CD14-positive monocyte (primary cell): ENCODE data around the gene CDH23. TPM values are rescaled to one million over a fixed set of nuclear protein-coding genes. Genes with fewer than 3 reads are reported as not detected.

ENCODE experiments used
- DNase-seq, 3 donors: peaks; one replicate each; pipeline ENCODE4 v3.0.0-alpha.2; 2011 to 2022
- H2AFZ ChIP-seq: 2 replicates; pipeline ENCODE4 v1.6.0; 2012; ENCODE audit warnings: mild to moderate bottlenecking, low read depth, low read length, inconsistent platforms; ENCODE audit not compliant: insufficient read depth, poor library complexity, severe bottlenecking
- H3K27ac ChIP-seq, 2 donors: 1 replicate in 1 of 2; 2 replicates in 1 of 2; pipeline ENCODE4 v1.5.1; 2012 to 2013; ENCODE audit warnings: low read length in 2 of 2, control low read depth in 1 of 2, inconsistent platforms in 1 of 2, low read depth in 1 of 2, mild to moderate bottlenecking in 1 of 2
- H3K27me3 ChIP-seq, 2 donors: one replicate each; pipeline versions ENCODE4 v1.6.0 to v1.6.1; 2011 to 2013; ENCODE audit warnings: low read length in 2 of 2; ENCODE audit not compliant: control insufficient read depth in 2 of 2, insufficient read depth in 2 of 2
- H3K36me3 ChIP-seq, 2 donors: replicated peaks in 1 of 2; 1 replicate in 1 of 2; 2 replicates in 1 of 2; pipeline versions ENCODE4 v1.5.1 to v1.6.1; 2012 to 2013; ENCODE audit warnings: low read length in 2 of 2, control low read depth in 1 of 2, inconsistent platforms in 1 of 2, mild to moderate bottlenecking in 1 of 2; ENCODE audit not compliant: insufficient read depth in 2 of 2, control insufficient read depth in 1 of 2
- H3K4me1 ChIP-seq, 2 donors: 1 replicate in 1 of 2; 2 replicates in 1 of 2; pipeline versions ENCODE4 v1.5.1 to v1.6.1; 2012 to 2013; ENCODE audit warnings: low read length in 2 of 2, control low read depth in 1 of 2, inconsistent platforms in 1 of 2, mild to moderate bottlenecking in 1 of 2, moderate library complexity in 1 of 2; ENCODE audit not compliant: insufficient read depth in 2 of 2, control insufficient read depth in 1 of 2
- H3K4me2 ChIP-seq: replicated peaks from 2 replicates; pipeline ENCODE3; 2012; ENCODE audit warnings: low read length, moderate library complexity, mild to moderate bottlenecking; ENCODE audit not compliant: poor library complexity, severe bottlenecking; ENCODE audit errors: extremely low read depth
- H3K4me3 ChIP-seq, 3 experiments: fragments of 200-600 bp in 1 of 3; sonication (generic) in 1 of 3; replicated peaks in 1 of 3; 1 replicate in 2 of 3; 2 replicates in 1 of 3; pipeline ENCODE4 v1.5.1; 2011 to 2013; ENCODE audit warnings: low read length in 3 of 3, mild to moderate bottlenecking in 3 of 3, control low read depth in 2 of 3, low read depth in 2 of 3, inconsistent platforms in 1 of 3, moderate library complexity in 1 of 3
- H3K79me2 ChIP-seq: 2 replicates; pipeline ENCODE4 v1.6.0; 2012; ENCODE audit warnings: mild to moderate bottlenecking, control low read depth, inconsistent platforms, low read length, moderate library complexity; ENCODE audit not compliant: insufficient read depth
- H3K9ac ChIP-seq: 2 replicates; pipeline ENCODE4 v1.6.0; 2017; ENCODE audit warnings: low read length, mild to moderate bottlenecking; ENCODE audit not compliant: insufficient read depth, poor library complexity, severe bottlenecking
- H3K9me3 ChIP-seq, 2 donors: replicated peaks in 1 of 2; 1 replicate in 1 of 2; 2 replicates in 1 of 2; pipeline versions ENCODE4 v1.5.1 to v1.6.1; 2012 to 2013; ENCODE audit warnings: low read length in 2 of 2, control low read depth in 1 of 2; ENCODE audit not compliant: control insufficient read depth in 1 of 2, insufficient read depth in 1 of 2
- H4K20me1 ChIP-seq: 2 replicates; pipeline ENCODE4 v1.6.0; 2012; ENCODE audit warnings: mild to moderate bottlenecking, low read length, control low read depth, moderate library complexity; ENCODE audit not compliant: insufficient read depth
- H3K27ac Mint-ChIP-seq, 7 donors: one replicate each; pipeline ENCODE4 v1.8.0; 2020; ENCODE audit warnings: mild to moderate bottlenecking in 7 of 7, mixed read lengths in 7 of 7, moderate library complexity in 6 of 7, inconsistent platforms in 2 of 7
- H3K27me3 Mint-ChIP-seq, 3 donors: one replicate each; pipeline ENCODE4 v1.8.0; 2021 to 2022; ENCODE audit warnings: low read depth in 3 of 3, mild to moderate bottlenecking in 3 of 3, mixed read lengths in 3 of 3, moderate library complexity in 3 of 3, inconsistent platforms in 1 of 3
- H3K36me3 Mint-ChIP-seq, 2 donors: one replicate each; pipeline ENCODE4 v1.8.0; 2020; ENCODE audit warnings: mixed read lengths in 2 of 2, inconsistent platforms in 1 of 2, mild to moderate bottlenecking in 1 of 2
- H3K4me1 Mint-ChIP-seq: one replicate; pipeline ENCODE4 v1.8.0; 2020; ENCODE audit warnings: mild to moderate bottlenecking, mixed read lengths
- H3K4me3 Mint-ChIP-seq, 2 donors: one replicate each; pipeline ENCODE4 v1.8.0; 2020; ENCODE audit warnings: mild to moderate bottlenecking in 2 of 2, mixed read lengths in 2 of 2, moderate library complexity in 1 of 2
- H3K9me3 Mint-ChIP-seq, 7 donors: one replicate each; pipeline ENCODE4 v1.8.0; 2020 to 2022; ENCODE audit warnings: mixed read lengths in 7 of 7, mild to moderate bottlenecking in 6 of 7, moderate library complexity in 6 of 7, inconsistent platforms in 2 of 7
- WGBS: methylation state at CpG from one replicate; pipeline ENCODE4 v1.1.5; 2013; ENCODE audit warnings: missing lambda C conversion rate; ENCODE audit not compliant: insufficient coverage; 5-methylcytosine and 5-hydroxymethylcytosine counted together
- intact Hi-C, 2 donors: fragments of 100-400 bp; cut with micrococcal nuclease; formaldehyde crosslinking; loops; one replicate each; pipeline versions ENCODE4 v1.15.0 to v1.15.1; 2023
- polyA plus RNA-seq, 3 donors: library from polyadenylated mRNA; depleted of rRNA in 1 of 3; unstranded in 2 of 3; stranded (reverse) in 1 of 3; fragments of 300-500 nt in 2 of 3; fragments of >200 nt in 1 of 3; fragmentation: Illumina TruSeq in 2 of 3; gene quantifications; 1 replicate in 2 of 3; 2 replicates in 1 of 3; pipeline ENCODE4 v1.2.3, GENCODE V29; 2012 to 2021
- TF ChIP-seq, protein P1 (sequence below): fragments of 200-600 bp; IDR thresholded peaks from one replicate; pipeline ENCODE4 v1.8.0; 2022; ENCODE audit warnings: antibody characterized with exemption, mild to moderate bottlenecking

The CDH23 gene
- polyA plus RNA-seq, 3 donors, result 8.2 to 36.2 (median 10.5) TPM

GRCh38 chr10:71388583-71389310 lies 8.0 kb upstream of the CDH23 start:
- H3K27me3 ChIP-seq, result peaks cover 0 to 6% of the 10 kb centered on the region in 2 donors
- H3K36me3 Mint-ChIP-seq, result no peaks in the 10 kb centered on the region
- H2AFZ ChIP-seq, result no peak overlapping the region
- H3K27ac Mint-ChIP-seq, result no peak overlapping the region
- no peaks in the 10 kb centered on the region for H3K9me3 Mint-ChIP-seq
- H3K4me3 Mint-ChIP-seq, result no peak overlapping the region
- no peaks in the 10 kb centered on the region for H3K9me3 ChIP-seq
- peaks cover 6 to 8% of the 10 kb centered on the region in 2 donors for H3K4me1 ChIP-seq
- no peak overlapping the region for H3K27ac ChIP-seq
- H3K79me2 ChIP-seq, result no peaks in the 10 kb centered on the region
- H3K27me3 Mint-ChIP-seq, result peaks cover 10 to 18% (median 15%) of the 10 kb centered on the region in 3 donors
- H4K20me1 ChIP-seq, result no peaks in the 10 kb centered on the region
- TF ChIP-seq, protein P1, sequence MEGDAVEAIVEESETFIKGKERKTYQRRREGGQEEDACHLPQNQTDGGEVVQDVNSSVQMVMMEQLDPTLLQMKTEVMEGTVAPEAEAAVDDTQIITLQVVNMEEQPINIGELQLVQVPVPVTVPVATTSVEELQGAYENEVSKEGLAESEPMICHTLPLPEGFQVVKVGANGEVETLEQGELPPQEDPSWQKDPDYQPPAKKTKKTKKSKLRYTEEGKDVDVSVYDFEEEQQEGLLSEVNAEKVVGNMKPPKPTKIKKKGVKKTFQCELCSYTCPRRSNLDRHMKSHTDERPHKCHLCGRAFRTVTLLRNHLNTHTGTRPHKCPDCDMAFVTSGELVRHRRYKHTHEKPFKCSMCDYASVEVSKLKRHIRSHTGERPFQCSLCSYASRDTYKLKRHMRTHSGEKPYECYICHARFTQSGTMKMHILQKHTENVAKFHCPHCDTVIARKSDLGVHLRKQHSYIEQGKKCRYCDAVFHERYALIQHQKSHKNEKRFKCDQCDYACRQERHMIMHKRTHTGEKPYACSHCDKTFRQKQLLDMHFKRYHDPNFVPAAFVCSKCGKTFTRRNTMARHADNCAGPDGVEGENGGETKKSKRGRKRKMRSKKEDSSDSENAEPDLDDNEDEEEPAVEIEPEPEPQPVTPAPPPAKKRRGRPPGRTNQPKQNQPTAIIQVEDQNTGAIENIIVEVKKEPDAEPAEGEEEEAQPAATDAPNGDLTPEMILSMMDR, result no peak
- H3K9ac ChIP-seq, result no peak overlapping the region
- H3K4me3 ChIP-seq, result no peak overlapping the region
- intact Hi-C loops, result loop anchor here (5.0 to 10.0 kb wide), 3 partner anchors 184 to 314 kb away; no protein-coding TSS in a partner anchor
- H3K36me3 ChIP-seq, result no peaks in the 10 kb centered on the region
- WGBS, result 94% methylated on average over 7 of the region's 8 CpGs
- H3K4me2 ChIP-seq, result no peak overlapping the region
- no peak for DNase-seq
- peaks cover 5% of the 10 kb centered on the region for H3K4me1 Mint-ChIP-seq

GRCh38 chr10:71389768-71390460 lies 6.8 kb upstream of the CDH23 start:
- 89% methylated on average over 10 of the region's 14 CpGs for WGBS
- H3K4me1 Mint-ChIP-seq, result peaks cover 5% of the 10 kb centered on the region

More at GRCh38 chr10:71389768-71390460, 6.8 kb upstream of the CDH23 start:
- Histone ChIP-seq H3K36me3 (no peaks in the 10 kb centered on the region), H3K4me1 (no peaks in the 10 kb centered on the region), H4K20me1 (no peaks in the 10 kb centered on the region), H3K79me2 (no peaks in the 10 kb centered on the region), H3K9me3 (no peaks in the 10 kb centered on the region), H3K27me3 (peaks cover 0 to 8% of the 10 kb centered on the region in 2 donors), H3K9ac (no peak overlapping the region), H3K4me2 (no peak overlapping the region), H3K4me3 (no peak overlapping the region), H3K27ac (no peak overlapping the region), H2AFZ (peak overlapping the region; percentile 13)
- Mint-ChIP-seq H3K27me3 (peaks cover 15 to 20% (median 18%) of the 10 kb centered on the region in 3 donors), H3K27ac (no peak overlapping the region), H3K4me3 (no peak overlapping the region), H3K36me3 (no peaks in the 10 kb centered on the region), H3K9me3 (no peaks in the 10 kb centered on the region)
- TF ChIP-seq, protein P1, result no peak
- no peak for DNase-seq
- intact Hi-C loops, result loop anchor here (5.0 to 10.0 kb wide), 4 partner anchors 182 to 317 kb away; no protein-coding TSS in a partner anchor
